Astrocyte (in vitro differentiated cells and primary cell): ENCODE data around the gene PCSK5.

Experiments used
- EZH2 ChIP-seq: IDR thresholded peaks from 2 replicates; pipeline ENCODE4 v1.6.1; 2012; ENCODE audit warnings: mild to moderate bottlenecking, low read length, inconsistent platforms; ENCODE audit not compliant: insufficient read depth
- TF ChIP-seq, protein P1 (sequence below): IDR thresholded peaks from 2 replicates; pipeline ENCODE4 v1.5.1; 2011; ENCODE audit warnings: low read depth, mild to moderate bottlenecking, inconsistent platforms, low read length, moderate library complexity; ENCODE audit not compliant: insufficient read depth

- TF ChIP-seq, protein P1, sequence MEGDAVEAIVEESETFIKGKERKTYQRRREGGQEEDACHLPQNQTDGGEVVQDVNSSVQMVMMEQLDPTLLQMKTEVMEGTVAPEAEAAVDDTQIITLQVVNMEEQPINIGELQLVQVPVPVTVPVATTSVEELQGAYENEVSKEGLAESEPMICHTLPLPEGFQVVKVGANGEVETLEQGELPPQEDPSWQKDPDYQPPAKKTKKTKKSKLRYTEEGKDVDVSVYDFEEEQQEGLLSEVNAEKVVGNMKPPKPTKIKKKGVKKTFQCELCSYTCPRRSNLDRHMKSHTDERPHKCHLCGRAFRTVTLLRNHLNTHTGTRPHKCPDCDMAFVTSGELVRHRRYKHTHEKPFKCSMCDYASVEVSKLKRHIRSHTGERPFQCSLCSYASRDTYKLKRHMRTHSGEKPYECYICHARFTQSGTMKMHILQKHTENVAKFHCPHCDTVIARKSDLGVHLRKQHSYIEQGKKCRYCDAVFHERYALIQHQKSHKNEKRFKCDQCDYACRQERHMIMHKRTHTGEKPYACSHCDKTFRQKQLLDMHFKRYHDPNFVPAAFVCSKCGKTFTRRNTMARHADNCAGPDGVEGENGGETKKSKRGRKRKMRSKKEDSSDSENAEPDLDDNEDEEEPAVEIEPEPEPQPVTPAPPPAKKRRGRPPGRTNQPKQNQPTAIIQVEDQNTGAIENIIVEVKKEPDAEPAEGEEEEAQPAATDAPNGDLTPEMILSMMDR, result no peak
- no peak for TF ChIP-seq EZH2
Measured at GRCh38 chr9:76155361-76155760, 264.9 kb downstream of the PCSK5 start.
